HCT116 (cell line): ENCODE measurements around the gene THADA. TPM values are rescaled to one million over a fixed set of nuclear protein-coding genes. Genes with fewer than 3 reads are reported as not detected.

Experiments used
- ATAC-seq: fragments of 200-7000 bp; cut with Tn5 transposase; 2 replicates; pipeline ENCODE4 v1.9.1; 2020; ENCODE audit warnings: mild to moderate bottlenecking, moderate library complexity
- BruUV-seq: library from RNA; stranded (reverse); fragments of 400-500 nt; replicated peaks from 2 replicates; lab custom pipeline; 2021; lab: Mats Ljungman, UMichigan
- CTCF ChIA-PET: fragments of 300-600 bp; sonication (Branson Sonifier 250); formaldehyde crosslinking; loops from one replicate; lab custom pipeline; 2021; ENCODE audit warnings: antibody characterized with exemption; lab: Charles Lee
- POLR2A ChIA-PET: fragments of 300-600, 350-600 bp; sonication (Branson Sonifier 250); formaldehyde crosslinking; loops from one replicate; lab custom pipeline; 2021; ENCODE audit warnings: antibody characterized with exemption; lab: Charles Lee
- RAD21 ChIA-PET, 2 experiments: fragments of 300-600 bp; sonication (Branson Sonifier 250); formaldehyde crosslinking; loops; one replicate each; lab custom pipeline; 2023; ENCODE audit warnings: low total read pairs in 2 of 2; ENCODE audit not compliant: uncharacterized antibody in 2 of 2, unreplicated experiment in 2 of 2, low non-redundant PET in 1 of 2; lab: Charles Lee
- DNase-seq: peaks from one replicate; pipeline ENCODE4 v3.0.0-alpha.2; 2010; ENCODE audit warnings: low read depth, low spot score
- H2AFZ ChIP-seq: fragments of 200-600 bp; shearing (Covaris generic), sonication (generic); 2 replicates; pipeline ENCODE4 v1.6.1; 2017; ENCODE audit warnings: low read depth, mixed run types, mixed read lengths, antibody characterized with exemption, low read length; ENCODE audit not compliant: poor library complexity, severe bottlenecking
- H3K27ac ChIP-seq: 2 replicates; pipeline ENCODE4 v1.5.1; 2012; ENCODE audit warnings: low read depth, low read length
- H3K27me3 ChIP-seq: fragments of 200-600 bp; sonication (generic); 2 replicates; pipeline ENCODE4 v1.6.1; 2016; ENCODE audit warnings: mixed run types, low read length, mixed read lengths; ENCODE audit not compliant: insufficient read depth
- H3K36me3 ChIP-seq, 2 experiments: fragments of 200-500 bp in 1 of 2; fragments of 200-600 bp in 1 of 2; sonication (Bioruptor generic) in 1 of 2; sonication (generic) in 1 of 2; 2 replicates each; pipeline versions ENCODE4 v1.5.1 to v1.6.1; 2014 to 2016; ENCODE audit warnings: low read length in 2 of 2, inconsistent platforms in 1 of 2, mixed read lengths in 1 of 2, mixed run types in 1 of 2; ENCODE audit not compliant: insufficient read depth in 2 of 2, control insufficient read depth in 1 of 2
- H3K4me1 ChIP-seq, 2 experiments: fragments of 200-600 bp in 1 of 2; sonication (generic) in 1 of 2; 2 replicates each; pipeline versions ENCODE4 v1.5.1 to v1.6.1; 2012 to 2017; ENCODE audit warnings: low read length in 2 of 2, inconsistent platforms in 1 of 2, mild to moderate bottlenecking in 1 of 2, mixed read lengths in 1 of 2, mixed run types in 1 of 2, moderate library complexity in 1 of 2; ENCODE audit not compliant: insufficient read depth in 2 of 2, control insufficient read depth in 1 of 2
- H3K4me2 ChIP-seq: fragments of 200-600 bp; sonication (generic); 2 replicates; pipeline ENCODE4 v1.6.1; 2017; ENCODE audit warnings: mixed run types, low read length, mixed read lengths
- H3K4me3 ChIP-seq, 2 experiments: fragments of 200-600 bp in 1 of 2; sonication (generic) in 1 of 2; replicated peaks in 1 of 2; 2 replicates each; pipeline ENCODE4 v1.5.1; 2011 to 2016; ENCODE audit warnings: low read length in 2 of 2, control low read depth in 1 of 2, low read depth in 1 of 2, mild to moderate bottlenecking in 1 of 2, mixed read lengths in 1 of 2, mixed run types in 1 of 2
- H3K79me2 ChIP-seq: fragments of 200-600 bp; sonication (generic); 2 replicates; pipeline ENCODE4 v1.6.1; 2017; ENCODE audit warnings: mild to moderate bottlenecking, mixed run types, low read length, moderate library complexity, mixed read lengths; ENCODE audit not compliant: insufficient read depth
- H3K9ac ChIP-seq: fragments of 200-600 bp; sonication (generic); 2 replicates; pipeline ENCODE4 v1.6.1; 2016; ENCODE audit warnings: low read length, mixed read lengths
- H3K9me2 ChIP-seq: fragments of 200-600 bp; sonication (generic), shearing (Covaris generic); 2 replicates; pipeline ENCODE4 v1.6.1; 2017; ENCODE audit warnings: mixed run types, mild to moderate bottlenecking, moderate library complexity; ENCODE audit not compliant: insufficient read depth
- H3K9me3 ChIP-seq, 2 experiments: fragments of 200-500 bp in 1 of 2; fragments of 200-600 bp in 1 of 2; sonication (Bioruptor generic) in 1 of 2; sonication (generic) in 1 of 2; 2 replicates each; pipeline ENCODE4 v1.6.1; 2014 to 2017; ENCODE audit warnings: low read length in 2 of 2, mixed read lengths in 2 of 2, inconsistent platforms in 1 of 2, low read depth in 1 of 2, mild to moderate bottlenecking in 1 of 2, mixed run types in 1 of 2, moderate library complexity in 1 of 2; ENCODE audit not compliant: control insufficient read depth in 1 of 2, insufficient read depth in 1 of 2
- H4K20me1 ChIP-seq: fragments of 200-600 bp; sonication (generic), shearing (Covaris generic); 2 replicates; pipeline ENCODE4 v1.6.1; 2017; ENCODE audit warnings: mixed run types, mild to moderate bottlenecking, moderate library complexity; ENCODE audit not compliant: insufficient read depth
- CBX3 ChIP-seq: IDR thresholded peaks from 2 replicates; pipeline ENCODE4 v1.6.1; 2012; ENCODE audit warnings: low read depth
- CEBPB ChIP-seq: IDR thresholded peaks from 2 replicates; pipeline ENCODE4 v1.6.1; 2012; ENCODE audit warnings: low read depth
- EGR1 ChIP-seq: IDR thresholded peaks from 2 replicates; pipeline ENCODE4 v1.6.1; 2012; ENCODE audit warnings: low read depth
- ELF1 ChIP-seq: IDR thresholded peaks from 2 replicates; pipeline ENCODE4 v1.6.1; 2012; ENCODE audit warnings: low read depth, borderline replicate concordance
- EZH2phosphoT487 ChIP-seq: fragments of 200-600 bp; IDR thresholded peaks from 2 replicates; pipeline ENCODE4 v1.6.1; 2018; ENCODE audit warnings: antibody characterized with exemption, borderline replicate concordance
- JUND ChIP-seq: IDR thresholded peaks from 2 replicates; pipeline ENCODE4 v1.6.1; 2012
- SIN3A ChIP-seq: IDR thresholded peaks from 2 replicates; pipeline ENCODE4 v1.6.1; 2012; ENCODE audit warnings: low read depth
- SRF ChIP-seq: IDR thresholded peaks from 2 replicates; pipeline ENCODE4 v1.6.1; 2012; ENCODE audit warnings: low read depth
- TCF7L2 ChIP-seq: IDR thresholded peaks from 2 replicates; pipeline ENCODE4 v1.7.0; 2011; ENCODE audit warnings: borderline replicate concordance, inconsistent platforms; ENCODE audit not compliant: insufficient read depth, insufficient read length; ENCODE audit errors: extremely low read depth
- ZNF274 ChIP-seq: fragments of 200-500 bp; sonication (Bioruptor generic); IDR thresholded peaks from 2 replicates; pipeline ENCODE4 v1.6.1; 2014; ENCODE audit warnings: mild to moderate bottlenecking, low read depth, low read length, inconsistent platforms
- intact Hi-C: fragments of 100-400 bp; cut with micrococcal nuclease; formaldehyde crosslinking; loops from 2 replicates; pipeline ENCODE4 v1.10.0; 2022
- total RNA-seq: library from RNA; stranded (reverse); gene quantifications from one replicate; pipeline ENCODE4 v1.2.1, GENCODE V29; 2021; ENCODE audit not compliant: unreplicated experiment
- TF ChIP-seq, protein P1 (sequence below): IDR thresholded peaks from 2 replicates; pipeline ENCODE4 v1.6.1; 2011; ENCODE audit warnings: mild to moderate bottlenecking, low read length, moderate library complexity; ENCODE audit not compliant: insufficient replicate concordance; ENCODE audit errors: extremely low read depth
- TF ChIP-seq, protein P2 (sequence below): IDR thresholded peaks from 2 replicates; pipeline ENCODE4 v1.6.1; 2012
- TF ChIP-seq, protein P3 (sequence below): IDR thresholded peaks from 2 replicates; pipeline ENCODE4 v1.6.1; 2012
- TF ChIP-seq, protein P4 (sequence below), 3 experiments: fragments of 200-600 bp in 1 of 3; sonication (generic) in 1 of 3; IDR thresholded peaks in 2 of 3; conservative IDR thresholded peaks in 1 of 3; 2 replicates each; pipeline ENCODE4 v1.5.1; 2012 to 2017; ENCODE audit warnings: low read depth in 2 of 3, low read length in 2 of 3, antibody characterized with exemption in 1 of 3, borderline replicate concordance in 1 of 3, control low read depth in 1 of 3, mild to moderate bottlenecking in 1 of 3, mixed read lengths in 1 of 3, mixed run types in 1 of 3, moderate library complexity in 1 of 3; ENCODE audit not compliant: insufficient read depth in 1 of 3
- TF ChIP-seq, protein P5 (sequence below): IDR thresholded peaks from 2 replicates; pipeline ENCODE4 v1.6.1; 2012; ENCODE audit warnings: low read depth

THADA gene
- total RNA-seq, 1 experiment from 2014 or later, result 30.7 TPM

DNA sequence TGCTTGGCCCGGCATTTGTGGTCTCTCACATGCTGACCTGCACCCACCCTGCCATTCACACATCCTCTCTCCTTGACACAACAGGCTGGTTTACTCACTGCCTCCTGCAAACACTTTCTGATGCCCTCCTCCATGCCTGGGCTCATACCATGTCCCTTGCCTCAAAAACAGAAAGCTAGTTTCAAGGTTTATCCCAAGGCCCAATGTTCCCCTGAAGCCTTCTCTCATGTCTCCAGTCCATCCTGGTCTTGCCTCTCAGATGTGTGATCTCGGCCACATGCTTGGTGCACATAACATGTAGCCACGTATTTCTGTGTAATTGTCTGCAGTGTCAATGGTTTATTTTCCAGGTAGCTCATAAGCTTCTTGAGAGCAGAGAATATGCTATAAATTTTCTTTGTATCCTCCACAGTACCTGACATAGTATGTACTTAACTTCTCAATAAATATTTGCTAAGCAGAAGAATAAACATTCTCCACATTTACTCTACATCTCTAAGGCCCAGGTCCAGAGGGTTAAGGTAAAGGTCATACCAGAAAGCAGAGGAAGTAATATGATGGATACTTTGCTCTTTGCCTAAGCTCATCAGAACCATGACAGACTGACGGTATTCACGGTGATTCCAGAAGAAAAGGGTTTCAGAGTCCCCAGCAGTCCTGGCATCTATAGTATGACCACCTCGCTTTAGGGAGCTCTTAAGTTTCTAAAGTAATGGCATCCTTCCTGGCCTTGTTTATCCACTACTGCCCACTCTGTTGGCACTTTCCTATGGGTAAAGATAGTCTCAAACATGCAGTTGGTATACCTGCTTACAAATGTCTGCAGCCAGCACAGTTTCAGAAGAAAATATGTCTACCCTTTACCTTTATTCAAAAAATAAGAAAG is 206.0 kb downstream of the THADA start:
- BruUV-seq, result no TSS peak

More for the DNA sequence above, 206.0 kb downstream of the THADA start:
- no peaks in the 10 kb centered on the region for H4K20me1 ChIP-seq
- ATAC-seq (no peak), DNase-seq (no peak)
- H3K9me2 ChIP-seq, result no peaks in the 10 kb centered on the region
- H3K79me2 ChIP-seq, result no peaks in the 10 kb centered on the region
- no peak overlapping the region for H2AFZ ChIP-seq
- peaks cover 0 to 5% of the 10 kb centered on the region in 2 experiments; a peak in 1 of 4 replicates for H3K4me1 ChIP-seq
- H3K9me3 ChIP-seq, result no peaks in the 10 kb centered on the region
- RAD21 ChIA-PET, result no interaction called here
- H3K4me2 ChIP-seq, result no peak overlapping the region
- POLR2A ChIA-PET, result no interaction called here
- no peak overlapping the region for H3K9ac ChIP-seq
- H3K4me3 ChIP-seq, result no peak overlapping the region
- intact Hi-C loops, result no loop called here
- TF ChIP-seq CBX3 (no peak), EZH2phosphoT487 (no peak), SRF (no peak), ELF1 (no peak), JUND (no peak), EGR1 (no peak), SIN3A (no peak), TCF7L2 (no peak), ZNF274 (no peak), CEBPB (no peak)
- TF ChIP-seq, protein P1, sequence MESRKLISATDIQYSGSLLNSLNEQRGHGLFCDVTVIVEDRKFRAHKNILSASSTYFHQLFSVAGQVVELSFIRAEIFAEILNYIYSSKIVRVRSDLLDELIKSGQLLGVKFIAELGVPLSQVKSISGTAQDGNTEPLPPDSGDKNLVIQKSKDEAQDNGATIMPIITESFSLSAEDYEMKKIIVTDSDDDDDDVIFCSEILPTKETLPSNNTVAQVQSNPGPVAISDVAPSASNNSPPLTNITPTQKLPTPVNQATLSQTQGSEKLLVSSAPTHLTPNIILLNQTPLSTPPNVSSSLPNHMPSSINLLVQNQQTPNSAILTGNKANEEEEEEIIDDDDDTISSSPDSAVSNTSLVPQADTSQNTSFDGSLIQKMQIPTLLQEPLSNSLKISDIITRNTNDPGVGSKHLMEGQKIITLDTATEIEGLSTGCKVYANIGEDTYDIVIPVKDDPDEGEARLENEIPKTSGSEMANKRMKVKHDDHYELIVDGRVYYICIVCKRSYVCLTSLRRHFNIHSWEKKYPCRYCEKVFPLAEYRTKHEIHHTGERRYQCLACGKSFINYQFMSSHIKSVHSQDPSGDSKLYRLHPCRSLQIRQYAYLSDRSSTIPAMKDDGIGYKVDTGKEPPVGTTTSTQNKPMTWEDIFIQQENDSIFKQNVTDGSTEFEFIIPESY, result no peak
- TF ChIP-seq, protein P2, sequence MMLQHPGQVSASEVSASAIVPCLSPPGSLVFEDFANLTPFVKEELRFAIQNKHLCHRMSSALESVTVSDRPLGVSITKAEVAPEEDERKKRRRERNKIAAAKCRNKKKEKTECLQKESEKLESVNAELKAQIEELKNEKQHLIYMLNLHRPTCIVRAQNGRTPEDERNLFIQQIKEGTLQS, result no peak
- TF ChIP-seq, protein P3, sequence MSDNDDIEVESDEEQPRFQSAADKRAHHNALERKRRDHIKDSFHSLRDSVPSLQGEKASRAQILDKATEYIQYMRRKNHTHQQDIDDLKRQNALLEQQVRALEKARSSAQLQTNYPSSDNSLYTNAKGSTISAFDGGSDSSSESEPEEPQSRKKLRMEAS, result no peak
- TF ChIP-seq, protein P4, sequence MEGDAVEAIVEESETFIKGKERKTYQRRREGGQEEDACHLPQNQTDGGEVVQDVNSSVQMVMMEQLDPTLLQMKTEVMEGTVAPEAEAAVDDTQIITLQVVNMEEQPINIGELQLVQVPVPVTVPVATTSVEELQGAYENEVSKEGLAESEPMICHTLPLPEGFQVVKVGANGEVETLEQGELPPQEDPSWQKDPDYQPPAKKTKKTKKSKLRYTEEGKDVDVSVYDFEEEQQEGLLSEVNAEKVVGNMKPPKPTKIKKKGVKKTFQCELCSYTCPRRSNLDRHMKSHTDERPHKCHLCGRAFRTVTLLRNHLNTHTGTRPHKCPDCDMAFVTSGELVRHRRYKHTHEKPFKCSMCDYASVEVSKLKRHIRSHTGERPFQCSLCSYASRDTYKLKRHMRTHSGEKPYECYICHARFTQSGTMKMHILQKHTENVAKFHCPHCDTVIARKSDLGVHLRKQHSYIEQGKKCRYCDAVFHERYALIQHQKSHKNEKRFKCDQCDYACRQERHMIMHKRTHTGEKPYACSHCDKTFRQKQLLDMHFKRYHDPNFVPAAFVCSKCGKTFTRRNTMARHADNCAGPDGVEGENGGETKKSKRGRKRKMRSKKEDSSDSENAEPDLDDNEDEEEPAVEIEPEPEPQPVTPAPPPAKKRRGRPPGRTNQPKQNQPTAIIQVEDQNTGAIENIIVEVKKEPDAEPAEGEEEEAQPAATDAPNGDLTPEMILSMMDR (IDR thresholded peaks at IDR 0.05 in 2 of 3, conservative IDR thresholded peaks at IDR 0.05 in 1 of 3; ENCODE audit: borderline replicate concordance in 1 of 3, insufficient read depth in 1 of 3, low read depth in 2 of 3, low read length in 2 of 3), result no peak
- TF ChIP-seq, protein P5, sequence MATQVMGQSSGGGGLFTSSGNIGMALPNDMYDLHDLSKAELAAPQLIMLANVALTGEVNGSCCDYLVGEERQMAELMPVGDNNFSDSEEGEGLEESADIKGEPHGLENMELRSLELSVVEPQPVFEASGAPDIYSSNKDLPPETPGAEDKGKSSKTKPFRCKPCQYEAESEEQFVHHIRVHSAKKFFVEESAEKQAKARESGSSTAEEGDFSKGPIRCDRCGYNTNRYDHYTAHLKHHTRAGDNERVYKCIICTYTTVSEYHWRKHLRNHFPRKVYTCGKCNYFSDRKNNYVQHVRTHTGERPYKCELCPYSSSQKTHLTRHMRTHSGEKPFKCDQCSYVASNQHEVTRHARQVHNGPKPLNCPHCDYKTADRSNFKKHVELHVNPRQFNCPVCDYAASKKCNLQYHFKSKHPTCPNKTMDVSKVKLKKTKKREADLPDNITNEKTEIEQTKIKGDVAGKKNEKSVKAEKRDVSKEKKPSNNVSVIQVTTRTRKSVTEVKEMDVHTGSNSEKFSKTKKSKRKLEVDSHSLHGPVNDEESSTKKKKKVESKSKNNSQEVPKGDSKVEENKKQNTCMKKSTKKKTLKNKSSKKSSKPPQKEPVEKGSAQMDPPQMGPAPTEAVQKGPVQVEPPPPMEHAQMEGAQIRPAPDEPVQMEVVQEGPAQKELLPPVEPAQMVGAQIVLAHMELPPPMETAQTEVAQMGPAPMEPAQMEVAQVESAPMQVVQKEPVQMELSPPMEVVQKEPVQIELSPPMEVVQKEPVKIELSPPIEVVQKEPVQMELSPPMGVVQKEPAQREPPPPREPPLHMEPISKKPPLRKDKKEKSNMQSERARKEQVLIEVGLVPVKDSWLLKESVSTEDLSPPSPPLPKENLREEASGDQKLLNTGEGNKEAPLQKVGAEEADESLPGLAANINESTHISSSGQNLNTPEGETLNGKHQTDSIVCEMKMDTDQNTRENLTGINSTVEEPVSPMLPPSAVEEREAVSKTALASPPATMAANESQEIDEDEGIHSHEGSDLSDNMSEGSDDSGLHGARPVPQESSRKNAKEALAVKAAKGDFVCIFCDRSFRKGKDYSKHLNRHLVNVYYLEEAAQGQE, result no peak
- CTCF ChIA-PET, result no interaction called here
- H3K27ac ChIP-seq, result no peak overlapping the region
- H3K27me3 ChIP-seq, result no peaks in the 10 kb centered on the region
- no peaks in the 10 kb centered on the region for H3K36me3 ChIP-seq
